ENCODE results near the gene SLC24A2.

The SLC24A2 gene

GRCh38 chr9:19757745-19758144, 31.1 kb downstream of the SLC24A2 start:
- DNase-seq, result no peak

DNA sequence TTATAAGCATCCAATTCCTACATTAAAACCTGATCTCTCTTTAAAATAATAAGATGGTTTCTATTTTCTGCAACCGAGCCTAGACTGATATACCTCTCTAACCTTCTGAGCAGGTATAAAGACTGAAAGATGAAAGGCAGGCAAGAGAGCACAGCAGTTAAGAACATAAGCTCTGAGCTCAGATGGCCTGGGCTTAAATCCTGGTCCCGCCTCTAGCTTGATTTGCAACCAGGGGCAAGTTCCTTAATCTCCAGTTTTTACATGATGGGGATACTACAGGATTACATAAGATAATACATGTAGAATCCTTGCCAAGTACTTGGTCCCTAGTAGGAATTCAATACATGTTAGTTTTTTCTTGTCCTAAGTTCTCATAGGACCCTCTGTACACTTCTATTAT, 33.9 kb downstream of the SLC24A2 start:
- DNase-seq, result no peak

DNA sequence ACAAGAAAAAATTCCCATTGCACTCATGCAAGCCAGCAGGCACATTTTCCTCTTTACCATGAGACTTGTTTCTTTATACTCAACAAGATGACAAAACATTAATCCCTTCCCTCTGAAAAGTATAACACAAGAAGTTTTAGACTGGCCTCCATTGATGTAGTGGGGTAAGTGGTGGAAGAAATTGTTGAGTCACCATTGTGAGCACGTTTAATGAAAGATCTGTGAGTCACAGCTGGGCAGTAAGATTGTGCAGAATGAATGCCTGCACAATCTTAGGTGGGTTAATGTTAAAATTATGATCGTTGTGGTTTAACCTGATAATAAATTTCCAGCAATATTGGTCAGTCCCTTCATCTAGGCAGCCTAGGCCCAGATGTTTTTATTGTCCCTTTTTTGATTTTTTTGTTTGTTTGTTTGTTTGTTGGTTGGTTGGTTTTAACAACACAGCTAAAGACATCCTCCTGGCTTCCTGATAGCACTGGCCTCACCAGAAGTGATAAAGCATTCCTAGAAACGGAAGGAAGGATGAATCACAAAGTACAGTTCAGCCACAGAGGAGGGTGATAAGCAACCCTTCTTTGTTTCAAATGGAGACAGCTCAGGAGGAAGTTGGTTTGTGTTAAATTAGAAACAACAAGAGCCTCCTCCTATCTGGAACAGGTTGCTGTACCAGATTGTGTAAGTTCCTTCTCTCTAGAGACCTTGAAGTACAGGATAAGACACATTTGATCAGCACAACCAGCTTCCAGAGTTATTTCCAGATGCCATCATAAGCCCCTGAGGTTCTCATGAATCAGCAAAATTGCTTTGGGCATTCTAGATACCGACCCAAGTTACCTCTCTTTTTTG, 40.3 kb downstream of the SLC24A2 start:
- DNase-seq, result peak; percentile 6

DNA sequence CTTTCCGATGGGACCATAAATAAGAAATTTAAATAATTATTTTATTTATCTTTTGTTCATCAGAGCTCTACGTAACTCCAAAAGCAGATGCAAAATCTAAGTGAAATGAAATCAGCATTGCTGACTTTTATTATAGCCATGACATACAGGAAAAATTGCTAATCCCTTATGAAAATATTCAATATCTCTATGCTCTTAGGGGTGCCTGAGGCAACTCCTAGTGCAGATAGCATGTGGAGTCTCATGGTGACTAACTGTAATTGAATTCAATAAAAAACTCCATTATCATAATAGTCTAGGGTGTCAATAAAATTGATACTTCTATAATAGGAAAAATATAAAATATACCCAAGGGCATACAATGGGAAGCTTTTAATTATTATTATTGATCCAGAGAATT, 42.6 kb downstream of the SLC24A2 start:
- DNase-seq, result no peak

- no peak for DNase-seq
These were observed 47.7 kb downstream of the SLC24A2 start for GRCh38 chr9:19741178-19741577.

Data from fibroblast of skin of abdomen (primary cell).